Measurements from ENCODE around the gene GCM1.

GCM1 gene

GRCh38 chr6:53151676-53152075, 3.0 kb upstream of the GCM1 start:
- DNase-seq, result no peak

GRCh38 chr6:53144802-53145201, 3.8 kb downstream of the GCM1 start:
- no peak for DNase-seq

GRCh38 chr6:53143710-53144109, 4.9 kb downstream of the GCM1 start:
- no peak for DNase-seq

GRCh38 chr6:53142810-53143209, 5.8 kb downstream of the GCM1 start:
- DNase-seq, result no peak

- no peak for DNase-seq
Observed at GRCh38 chr6:53139841-53140413, 8.7 kb downstream of the GCM1 start.

- no peak for DNase-seq
Observed at GRCh38 chr6:53136000-53136609, 12.5 kb downstream of the GCM1 start.

GRCh38 chr6:53134601-53135235, 13.9 kb downstream of the GCM1 start:
- no peak for DNase-seq

- DNase-seq, result no peak
Observed at GRCh38 chr6:53133961-53134360, 14.7 kb downstream of the GCM1 start.

- no peak for DNase-seq
Observed at GRCh38 chr6:53130569-53131290, 17.9 kb downstream of the GCM1 start.

- DNase-seq, result no peak
Observed at GRCh38 chr6:53128842-53129241, 19.8 kb downstream of the GCM1 start.

GRCh38 chr6:53125276-53125675, 23.4 kb downstream of the GCM1 start:
- DNase-seq, result no peak

- no peak for DNase-seq
Observed at GRCh38 chr6:53124131-53124800, 24.4 kb downstream of the GCM1 start.

- no peak for DNase-seq
Observed at GRCh38 chr6:53119772-53120409, 28.8 kb downstream of the GCM1 start.

GRCh38 chr6:53119349-53119748, 29.3 kb downstream of the GCM1 start:
- DNase-seq, result no peak

GRCh38 chr6:53115741-53116140, 32.9 kb downstream of the GCM1 start:
- DNase-seq, result no peak

- no peak for DNase-seq
Observed at GRCh38 chr6:53115113-53115512, 33.5 kb downstream of the GCM1 start.

GRCh38 chr6:53113742-53114141, 34.9 kb downstream of the GCM1 start:
- DNase-seq, result no peak

GRCh38 chr6:53112871-53113270, 35.8 kb downstream of the GCM1 start:
- DNase-seq, result no peak

GRCh38 chr6:53112404-53112803, 36.2 kb downstream of the GCM1 start:
- no peak for DNase-seq

GRCh38 chr6:53111865-53112264, 36.8 kb downstream of the GCM1 start:
- DNase-seq, result no peak

- DNase-seq, result no peak
Observed at GRCh38 chr6:53109612-53110011, 39.0 kb downstream of the GCM1 start.

GRCh38 chr6:53107091-53107490, 41.5 kb downstream of the GCM1 start:
- DNase-seq, result no peak

- no peak for DNase-seq
Observed at GRCh38 chr6:53104916-53105315, 43.7 kb downstream of the GCM1 start.

All from activated effector memory CD4-positive, alpha-beta T cell treated with anti-CD3 and anti-CD28 coated beads, Interleukin-2, amount 50 U/mL, for 16 hours (primary cell).